Measurements from ENCODE around the gene CGB3.
A peak's percentile ranks its signal among the peaks of the same experiment; 100 is the strongest.
"Not testable (repeated sequence)": the region's sequence is repeated elsewhere in the genome, so short reads cannot be mapped to it uniquely, and the experiment has no call there.

Gene CGB3

GRCh38 chr19:49029749-49030148, 5.6 kb upstream of the CGB3 start:
- H3K27me3 ChIP-seq (ENCODE audit: control insufficient read depth in 1 of 2, insufficient read depth in 1 of 2, low read length in 2 of 2); H4K91ac ChIP-seq (ENCODE audit: low read length); H3K4ac ChIP-seq (ENCODE audit: low read depth in 1 of 2, low read length in 2 of 2); H3K23ac ChIP-seq (ENCODE audit: low read length in 2 of 2); H2AFZ ChIP-seq (ENCODE audit: low read depth, low read length); H3K36me3 ChIP-seq (ENCODE audit: control insufficient read depth in 1 of 2, insufficient read depth in 2 of 2, low read depth in 1 of 2, low read length in 2 of 2); H3K14ac ChIP-seq (ENCODE audit: low read length in 2 of 2); H3K4me1 ChIP-seq (ENCODE audit: control insufficient read depth, insufficient read depth, low read depth, low read length); H3K9me3 ChIP-seq (ENCODE audit: control insufficient read depth, low read length); H3K9ac ChIP-seq (ENCODE audit: low read length); H2BK12ac ChIP-seq (ENCODE audit: low read length in 2 of 2); H4K8ac ChIP-seq (ENCODE audit: low read length); H3K4me2 ChIP-seq (ENCODE audit: low read length, poor library complexity, severe bottlenecking); H2BK5ac ChIP-seq (ENCODE audit: low read depth, low read length, poor library complexity, severe bottlenecking); H3K4me3 ChIP-seq (ENCODE audit: insufficient read depth in 1 of 2, low read depth in 1 of 2, low read length in 2 of 2); H2BK120ac ChIP-seq (ENCODE audit: low read depth, low read length); H2BK15ac ChIP-seq (ENCODE audit: low read depth, poor library complexity, severe bottlenecking); H3K18ac ChIP-seq (ENCODE audit: low read depth in 1 of 2, low read length in 2 of 2); H3K27ac ChIP-seq (ENCODE audit: low read length, poor library complexity, severe bottlenecking); H3K79me1 ChIP-seq (replicated peaks; ENCODE audit: low read length, poor library complexity, severe bottlenecking); H2AK5ac ChIP-seq (ENCODE audit: low read length, severe bottlenecking): not testable (repeated sequence)
- 40% methylated on average over 10 of the region's 14 CpGs for WGBS
- DNase-seq = peak; percentile 16

- WGBS = 97% methylated on average over 6 of the region's 9 CpGs
Measured at GRCh38 chr19:49028686-49029085, 4.6 kb upstream of the CGB3 start.

GRCh38 chr19:49025599-49025998, 1.5 kb upstream of the CGB3 start:
- not testable (repeated sequence) for H2BK12ac ChIP-seq (ENCODE audit: low read length in 2 of 2); DNase-seq; H3K4ac ChIP-seq (ENCODE audit: low read depth in 1 of 2, low read length in 2 of 2); H3K14ac ChIP-seq (ENCODE audit: low read length in 2 of 2); H3K27ac ChIP-seq (ENCODE audit: low read length, poor library complexity, severe bottlenecking); H2BK15ac ChIP-seq (ENCODE audit: low read depth, poor library complexity, severe bottlenecking); H4K8ac ChIP-seq (ENCODE audit: low read length); H3K4me3 ChIP-seq (ENCODE audit: insufficient read depth in 1 of 2, low read depth in 1 of 2, low read length in 2 of 2); H2AFZ ChIP-seq (ENCODE audit: low read depth, low read length); H2BK5ac ChIP-seq (ENCODE audit: low read depth, low read length, poor library complexity, severe bottlenecking); H3K4me2 ChIP-seq (ENCODE audit: low read length, poor library complexity, severe bottlenecking); H3K9me3 ChIP-seq (ENCODE audit: control insufficient read depth, low read length); H2AK5ac ChIP-seq (ENCODE audit: low read length, severe bottlenecking); H3K18ac ChIP-seq (ENCODE audit: low read depth in 1 of 2, low read length in 2 of 2); H4K91ac ChIP-seq (ENCODE audit: low read length); H3K23ac ChIP-seq (ENCODE audit: low read length in 2 of 2); H3K79me1 ChIP-seq (replicated peaks; ENCODE audit: low read length, poor library complexity, severe bottlenecking); H2BK120ac ChIP-seq (ENCODE audit: low read depth, low read length); H3K36me3 ChIP-seq (ENCODE audit: control insufficient read depth in 1 of 2, insufficient read depth in 2 of 2, low read depth in 1 of 2, low read length in 2 of 2); H3K9ac ChIP-seq (ENCODE audit: low read length)
- H3K4me1 ChIP-seq (ENCODE audit: control insufficient read depth, insufficient read depth, low read depth, low read length) = peaks cover 11% of the 10 kb centered on the region
- 59% methylated on average over 22 of the region's 23 CpGs for WGBS
- peaks cover 0 to 10% of the 10 kb centered on the region in 2 experiments for H3K27me3 ChIP-seq (ENCODE audit: control insufficient read depth in 1 of 2, insufficient read depth in 1 of 2, low read length in 2 of 2)

More at GRCh38 chr19:49028686-49029085, 4.6 kb upstream of the CGB3 start:
- not testable (repeated sequence) for H3K4me3 ChIP-seq (ENCODE audit: insufficient read depth in 1 of 2, low read depth in 1 of 2, low read length in 2 of 2); DNase-seq; H2BK120ac ChIP-seq (ENCODE audit: low read depth, low read length); H4K8ac ChIP-seq (ENCODE audit: low read length); H3K4me1 ChIP-seq (ENCODE audit: control insufficient read depth, insufficient read depth, low read depth, low read length); H3K4me2 ChIP-seq (ENCODE audit: low read length, poor library complexity, severe bottlenecking); H3K27me3 ChIP-seq (ENCODE audit: control insufficient read depth in 1 of 2, insufficient read depth in 1 of 2, low read length in 2 of 2); H3K18ac ChIP-seq (ENCODE audit: low read depth in 1 of 2, low read length in 2 of 2); H3K9ac ChIP-seq (ENCODE audit: low read length); H3K36me3 ChIP-seq (ENCODE audit: control insufficient read depth in 1 of 2, insufficient read depth in 2 of 2, low read depth in 1 of 2, low read length in 2 of 2); H3K27ac ChIP-seq (ENCODE audit: low read length, poor library complexity, severe bottlenecking); H2BK15ac ChIP-seq (ENCODE audit: low read depth, poor library complexity, severe bottlenecking); H3K23ac ChIP-seq (ENCODE audit: low read length in 2 of 2); H4K91ac ChIP-seq (ENCODE audit: low read length); H2BK12ac ChIP-seq (ENCODE audit: low read length in 2 of 2); H2BK5ac ChIP-seq (ENCODE audit: low read depth, low read length, poor library complexity, severe bottlenecking); H2AFZ ChIP-seq (ENCODE audit: low read depth, low read length); H3K14ac ChIP-seq (ENCODE audit: low read length in 2 of 2); H3K4ac ChIP-seq (ENCODE audit: low read depth in 1 of 2, low read length in 2 of 2); H2AK5ac ChIP-seq (ENCODE audit: low read length, severe bottlenecking); H3K9me3 ChIP-seq (ENCODE audit: control insufficient read depth, low read length); H3K79me1 ChIP-seq (replicated peaks; ENCODE audit: low read length, poor library complexity, severe bottlenecking)

DNA sequence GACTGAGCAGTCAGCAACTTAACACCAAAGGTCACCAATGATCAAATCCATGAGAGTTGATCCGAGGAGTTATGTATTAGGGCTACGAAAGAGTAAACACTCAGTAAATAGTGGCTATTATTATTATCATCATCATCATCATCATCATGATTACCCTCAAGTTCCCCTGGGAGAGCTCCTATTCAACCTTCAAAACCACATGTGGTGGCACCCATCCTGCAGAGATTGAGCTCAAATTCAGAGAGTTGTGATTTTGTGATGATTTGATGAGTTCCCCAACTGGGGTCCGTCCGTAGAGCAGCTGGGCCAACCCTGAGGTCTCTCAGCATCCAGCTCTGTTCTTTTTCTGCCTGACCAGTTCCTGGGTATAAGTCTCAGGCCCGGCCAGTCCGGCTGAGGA, 955 bp upstream of the CGB3 start:
- H2BK5ac ChIP-seq (ENCODE audit: low read depth, low read length, poor library complexity, severe bottlenecking); H3K27ac ChIP-seq (ENCODE audit: low read length, poor library complexity, severe bottlenecking); H2AK5ac ChIP-seq (ENCODE audit: low read length, severe bottlenecking); H2BK15ac ChIP-seq (ENCODE audit: low read depth, poor library complexity, severe bottlenecking); H3K79me1 ChIP-seq (replicated peaks; ENCODE audit: low read length, poor library complexity, severe bottlenecking); H3K4me3 ChIP-seq (ENCODE audit: insufficient read depth in 1 of 2, low read depth in 1 of 2, low read length in 2 of 2); H3K18ac ChIP-seq (ENCODE audit: low read depth in 1 of 2, low read length in 2 of 2); H3K36me3 ChIP-seq (ENCODE audit: control insufficient read depth in 1 of 2, insufficient read depth in 2 of 2, low read depth in 1 of 2, low read length in 2 of 2); H4K91ac ChIP-seq (ENCODE audit: low read length); H2BK12ac ChIP-seq (ENCODE audit: low read length in 2 of 2); H2BK120ac ChIP-seq (ENCODE audit: low read depth, low read length); H4K8ac ChIP-seq (ENCODE audit: low read length); H3K23ac ChIP-seq (ENCODE audit: low read length in 2 of 2); H2AFZ ChIP-seq (ENCODE audit: low read depth, low read length); DNase-seq; H3K14ac ChIP-seq (ENCODE audit: low read length in 2 of 2); H3K4me2 ChIP-seq (ENCODE audit: low read length, poor library complexity, severe bottlenecking); H3K4ac ChIP-seq (ENCODE audit: low read depth in 1 of 2, low read length in 2 of 2); H3K9ac ChIP-seq (ENCODE audit: low read length); H3K9me3 ChIP-seq (ENCODE audit: control insufficient read depth, low read length): not testable (repeated sequence)
- H3K27me3 ChIP-seq (ENCODE audit: control insufficient read depth in 1 of 2, insufficient read depth in 1 of 2, low read length in 2 of 2) = peaks cover 0 to 16% of the 10 kb centered on the region in 2 experiments
- peaks cover 11% of the 10 kb centered on the region for H3K4me1 ChIP-seq (ENCODE audit: control insufficient read depth, insufficient read depth, low read depth, low read length)
- WGBS = no CpG with 5 or more reads among the region's 6 CpGs
